K562 (cell line): Measurements from ENCODE around the gene TFF3. TPM values are rescaled to one million over a fixed set of nuclear protein-coding genes. Genes with fewer than 3 reads are reported as not detected.

Experiments used
- ADNP ChIP-seq: fragments of 200-800 bp; sonication (Bioruptor generic); IDR thresholded peaks from 2 replicates; pipeline ENCODE4 v1.6.1; 2016; ENCODE audit warnings: missing genetic modification characterization, missing compliant biosample characterization
- CAMTA2 ChIP-seq: fragments of 250-450 bp; sonication (Bioruptor Pico); conservative IDR thresholded peaks from 2 replicates; pipeline ENCODE4 v1.5.1; 2022
- FOXK1 ChIP-seq: sonication (generic); formaldehyde crosslinking; IDR thresholded peaks from 2 replicates; pipeline ENCODE4 v1.8.0; 2022; ENCODE audit warnings: missing genetic modification reagents, mild to moderate bottlenecking, borderline replicate concordance
- HSF4 ChIP-seq: fragments of 250-450 bp; sonication (Bioruptor Pico); IDR thresholded peaks from 2 replicates; pipeline ENCODE4 v2.1.2; 2022; ENCODE audit warnings: mild to moderate bottlenecking, moderate library complexity, borderline replicate concordance
- TEAD2 ChIP-seq: fragments of 450-650 bp; IDR thresholded peaks from 2 replicates; pipeline ENCODE4 v1.6.1; 2016; ENCODE audit warnings: missing genetic modification characterization, control low read depth, missing compliant biosample characterization
- TFE3 ChIP-seq: fragments of 450-650 bp; formaldehyde crosslinking; IDR thresholded peaks from 2 replicates; pipeline ENCODE4 v1.4.0; 2020; ENCODE audit warnings: mild to moderate bottlenecking, mixed read lengths
- TSHZ1 ChIP-seq: fragments of 250-450 bp; sonication (Bioruptor Pico); IDR thresholded peaks from 2 replicates; pipeline ENCODE4 v1.4.0; 2020; ENCODE audit warnings: mild to moderate bottlenecking, moderate library complexity
- ZNF436 ChIP-seq: fragments of 250-450, 450-650 bp; sonication (Bioruptor Pico); formaldehyde crosslinking; IDR thresholded peaks from 2 replicates; pipeline ENCODE4 v1.7.0; 2020; ENCODE audit warnings: mild to moderate bottlenecking
- ZNF511 ChIP-seq: sonication (generic); formaldehyde crosslinking; IDR thresholded peaks from 2 replicates; pipeline ENCODE4 v1.8.0; 2022; ENCODE audit warnings: mild to moderate bottlenecking, missing genetic modification reagents
- ZNF583 ChIP-seq: fragments of 250-450 bp; sonication (Bioruptor Pico); IDR thresholded peaks from 2 replicates; pipeline ENCODE4 v1.4.0; 2020
- polyA plus RNA-seq, 8 experiments: library from polyadenylated mRNA; depleted of rRNA in 4 of 8; stranded (reverse) in 5 of 8; unstranded in 3 of 8; fragments of >200 nt; fragmentation: Nextera tagmentation in 2 of 8; fragmentation: Illumina TruSeq in 1 of 8; extraction: Ambion mirVana in 2 of 8; extraction: Trizol in 1 of 8; gene quantifications; 2 replicates each; pipeline versions ENCODE4 v1.2.1 to v1.2.3, GENCODE V29; 2011 to 2014; ENCODE audit warnings: inconsistent platforms in 1 of 8, missing spikeins in 1 of 8
- total RNA-seq, 7 experiments: library from RNA; depleted of rRNA in 6 of 7; stranded (reverse); fragments of >200 nt in 6 of 7; fragmentation: Illumina TruSeq in 2 of 7; extraction: Trizol in 2 of 7; gene quantifications; 2 replicates each; pipeline versions ENCODE4 v1.2.1 to v1.2.3, GENCODE V29; 2011 to 2021; ENCODE audit warnings: low replicate concordance in 1 of 7

TFF3 gene
- total and polyA plus RNA-seq, 9 of the 15 experiments (the other 6 are each of a cell fraction or from before 2014, with no cell fraction given), result 0.78 TPM; not detected in 8

- TF ChIP-seq ZNF511 (CRISPR knock-in tag), result no peak
- TF ChIP-seq ZNF583, result no peak
- no peak for TF ChIP-seq ADNP (tag)
- no peak for TF ChIP-seq CAMTA2
- no peak for TF ChIP-seq ZNF436 (CRISPR knock-in tag)
- no peak for TF ChIP-seq TSHZ1 (CRISPR knock-in tag)
- no peak for TF ChIP-seq TFE3
- no peak for TF ChIP-seq FOXK1 (CRISPR knock-in tag)
- no peak for TF ChIP-seq TEAD2
- no peak for TF ChIP-seq HSF4 (CRISPR knock-in tag)
Measured at GRCh38 chr21:42314616-42315295, 453 bp downstream of the TFF3 start (continued).
